MM.1S (cell line): ENCODE results near the gene OASL.

Experiments
- CTCF ChIP-seq: fragments of 300-600 bp; sonication (generic); IDR thresholded peaks from 2 replicates; pipeline ENCODE4 v1.5.1; 2016; ENCODE audit warnings: antibody characterized with exemption, low read length, mixed read lengths
- EZH2 ChIP-seq: fragments of 300-600 bp; sonication (generic); optimal IDR thresholded peaks from 2 replicates; pipeline ENCODE3; 2017; ENCODE audit warnings: low read depth, mild to moderate bottlenecking, antibody characterized with exemption, low read length, mixed read lengths

- TF ChIP-seq CTCF (no peak), EZH2 (no peak)
Measured at GRCh38 chr12:120979862-120980696, 59.0 kb downstream of the OASL start.
